Measurements from ENCODE around the gene GGA1. TPM values are rescaled to one million over a fixed set of nuclear protein-coding genes. Genes with fewer than 3 reads are reported as not detected.

The GGA1 gene
- total RNA-seq, 4 donors from 2014 or later: 37.8 to 46.5 (median 39.1) TPM

GRCh38 chr22:37635157-37635556 lies 26.5 kb downstream of the GGA1 start:
- ATAC-seq: no peak
- Histone ChIP-seq H3K27me3 (peaks cover 14% of the 10 kb centered on the region), H3K36me3 (peaks cover 0 to 29% of the 10 kb centered on the region in 2 donors), H3K4me3 (no peak overlapping the region), H3K9me3 (no peaks in the 10 kb centered on the region), H3K27ac (peak overlapping the region in 3 of 4 donors; percentile 79 to 85 (median 80)), H3K4me1 (peaks cover 0 to 67% (median 41%) of the 10 kb centered on the region in 3 donors)
- TF ChIP-seq EP300 (IDR thresholded peaks at IDR 0.05): no peak
- no peak for TF ChIP-seq POLR2AphosphoS5 (IDR thresholded peaks at IDR 0.05)
- TF ChIP-seq POLR2A (IDR thresholded peaks at IDR 0.05): no peak
- TF ChIP-seq, protein P1, sequence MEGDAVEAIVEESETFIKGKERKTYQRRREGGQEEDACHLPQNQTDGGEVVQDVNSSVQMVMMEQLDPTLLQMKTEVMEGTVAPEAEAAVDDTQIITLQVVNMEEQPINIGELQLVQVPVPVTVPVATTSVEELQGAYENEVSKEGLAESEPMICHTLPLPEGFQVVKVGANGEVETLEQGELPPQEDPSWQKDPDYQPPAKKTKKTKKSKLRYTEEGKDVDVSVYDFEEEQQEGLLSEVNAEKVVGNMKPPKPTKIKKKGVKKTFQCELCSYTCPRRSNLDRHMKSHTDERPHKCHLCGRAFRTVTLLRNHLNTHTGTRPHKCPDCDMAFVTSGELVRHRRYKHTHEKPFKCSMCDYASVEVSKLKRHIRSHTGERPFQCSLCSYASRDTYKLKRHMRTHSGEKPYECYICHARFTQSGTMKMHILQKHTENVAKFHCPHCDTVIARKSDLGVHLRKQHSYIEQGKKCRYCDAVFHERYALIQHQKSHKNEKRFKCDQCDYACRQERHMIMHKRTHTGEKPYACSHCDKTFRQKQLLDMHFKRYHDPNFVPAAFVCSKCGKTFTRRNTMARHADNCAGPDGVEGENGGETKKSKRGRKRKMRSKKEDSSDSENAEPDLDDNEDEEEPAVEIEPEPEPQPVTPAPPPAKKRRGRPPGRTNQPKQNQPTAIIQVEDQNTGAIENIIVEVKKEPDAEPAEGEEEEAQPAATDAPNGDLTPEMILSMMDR (IDR thresholded peaks at IDR 0.05): no peak
- 94% methylated on average over 4 of the region's 7 CpGs; no CpG with 5 or more reads in 1 of the 2 donors for WGBS, 2 donors (ENCODE audit: low coverage in 1 of 2)

DNA sequence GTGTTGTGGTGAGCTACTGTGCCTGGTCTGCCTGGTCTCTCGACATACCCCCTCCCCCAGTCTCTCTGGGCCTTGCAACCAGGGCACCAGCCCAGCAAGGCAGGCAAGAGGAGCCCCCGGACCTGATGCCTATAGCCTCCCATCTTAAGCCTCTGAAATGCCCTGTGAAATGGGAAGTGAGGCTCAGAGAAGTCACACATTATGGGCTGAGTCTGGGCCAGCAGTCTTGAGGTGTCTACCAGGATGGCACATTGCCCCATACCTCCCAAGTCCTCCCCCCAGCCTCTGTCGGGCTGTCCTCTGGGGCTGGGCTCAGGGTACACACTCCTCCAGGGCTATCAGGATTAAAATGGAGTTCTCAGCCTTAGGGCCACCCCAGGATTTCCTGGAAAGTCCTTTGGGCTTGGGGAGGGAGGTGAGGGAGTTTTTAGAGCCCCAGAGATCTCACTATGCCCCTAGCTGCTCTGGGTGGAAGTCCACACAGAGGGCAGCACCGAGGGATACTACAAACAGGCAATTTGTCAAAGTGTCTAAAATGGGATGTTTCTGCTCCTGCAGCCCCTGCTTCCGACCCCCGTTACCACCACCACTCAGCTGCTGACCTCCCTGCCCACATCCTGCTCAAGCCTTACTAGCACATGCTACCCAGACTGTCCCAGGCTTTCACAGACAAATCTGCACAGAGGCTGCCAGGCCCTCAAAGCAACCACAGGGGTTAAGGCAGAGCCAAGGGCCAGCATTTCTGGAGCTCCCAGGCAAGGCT lies 27.7 kb downstream of the GGA1 start:
- no peak for TF ChIP-seq EP300 (IDR thresholded peaks at IDR 0.05)
- no peak for TF ChIP-seq POLR2AphosphoS5 (IDR thresholded peaks at IDR 0.05)
- TF ChIP-seq, protein P1 (IDR thresholded peaks at IDR 0.05): no peak
- TF ChIP-seq POLR2A (IDR thresholded peaks at IDR 0.05): no peak
- Histone ChIP-seq H3K27me3 (peaks cover 26% of the 10 kb centered on the region), H3K4me3 (no peak overlapping the region), H3K9me3 (no peaks in the 10 kb centered on the region), H3K36me3 (peaks cover 0 to 17% of the 10 kb centered on the region in 2 donors), H3K27ac (no peak overlapping the region), H3K4me1 (peaks cover 0 to 79% (median 41%) of the 10 kb centered on the region in 3 donors)
- no peak for ATAC-seq
- WGBS, 2 donors (ENCODE audit: low coverage in 1 of 2): 100% methylated on average over 1 of the region's 6 CpGs; no CpG with 5 or more reads in 1 of the 2 donors

- H3K4me3 ChIP-seq: no peak overlapping the region
- 81% methylated on average over 3 of the region's 3 CpGs; no CpG with 5 or more reads in 1 of the 2 donors for WGBS, 2 donors (ENCODE audit: low coverage in 1 of 2)
- no peak for ATAC-seq
- peaks cover 0 to 79% (median 41%) of the 10 kb centered on the region in 3 donors for H3K4me1 ChIP-seq
- H3K36me3 ChIP-seq: peaks cover 0 to 12% of the 10 kb centered on the region in 2 donors
- H3K27ac ChIP-seq: no peak overlapping the region
- H3K27me3 ChIP-seq: peaks cover 31% of the 10 kb centered on the region
- H3K9me3 ChIP-seq: no peaks in the 10 kb centered on the region
- no peak for TF ChIP-seq POLR2A (IDR thresholded peaks at IDR 0.05)
- no peak for TF ChIP-seq EP300 (IDR thresholded peaks at IDR 0.05)
- TF ChIP-seq POLR2AphosphoS5 (IDR thresholded peaks at IDR 0.05): no peak
- TF ChIP-seq, protein P1 (IDR thresholded peaks at IDR 0.05): no peak
Measured at GRCh38 chr22:37636949-37637273, 28.3 kb downstream of the GGA1 start.

- 53 to 73% methylated on average over 3 of the region's 11 CpGs for WGBS, 2 donors (ENCODE audit: low coverage in 1 of 2)
- peak overlapping the region in 1 of 2 donors; percentile 58 for H3K4me3 ChIP-seq
- peaks cover 0 to 74% (median 38%) of the 10 kb centered on the region in 3 donors for H3K4me1 ChIP-seq
- H3K27me3 ChIP-seq: peaks cover 37% of the 10 kb centered on the region
- H3K27ac ChIP-seq: peak overlapping the region in 2 of 4 donors; percentile 38 to 68
- no peaks in the 10 kb centered on the region for H3K36me3 ChIP-seq
- TF ChIP-seq EP300 (IDR thresholded peaks at IDR 0.05) (no peak), POLR2A (IDR thresholded peaks at IDR 0.05) (no peak), POLR2AphosphoS5 (IDR thresholded peaks at IDR 0.05) (no peak)
- TF ChIP-seq, protein P1 (IDR thresholded peaks at IDR 0.05): no peak
- ATAC-seq: no peak
- H3K9me3 ChIP-seq: no peaks in the 10 kb centered on the region
Measured at GRCh38 chr22:37638391-37639069, 29.9 kb downstream of the GGA1 start.

All from gastroesophageal sphincter (tissue), 4 donors.